GM13977 (cell line): ENCODE data around the gene MYOM1.

ENCODE experiments used
- DNase-seq: peaks from one replicate; pipeline ENCODE4 v3.0.0; 2012; ENCODE audit warnings: low spot score
- CTCF ChIP-seq: IDR thresholded peaks from 2 replicates; pipeline ENCODE4 v1.5.1; 2012; ENCODE audit warnings: mild to moderate bottlenecking, control low read depth; ENCODE audit not compliant: insufficient read depth; ENCODE audit errors: extremely low read depth, missing control alignments
- in situ Hi-C: fragments of 300-500 bp; cut with MboI; formaldehyde crosslinking; loops from one replicate; pipeline ENCODE4 v1.12.0; 2022; ENCODE audit warnings: low sequenced_read_pairs, low pct_unique_long_range_greater_than_20kb, mixed read lengths, inconsistent platforms; ENCODE audit not compliant: unreplicated experiment

Gene MYOM1

GRCh38 chr18:3056311-3056710, 163.5 kb downstream of the MYOM1 start:
- TF ChIP-seq CTCF: no peak
- DNase-seq: no peak
- in situ Hi-C loops: no loop called here

- TF ChIP-seq CTCF: no peak
- DNase-seq: no peak
- in situ Hi-C loops: no loop called here
Observed at GRCh38 chr18:3055816-3056215, 164.0 kb downstream of the MYOM1 start.

GRCh38 chr18:3055186-3055728, 164.5 kb downstream of the MYOM1 start:
- in situ Hi-C loops: no loop called here
- TF ChIP-seq CTCF: no peak
- DNase-seq: no peak

GRCh38 chr18:3054780-3055179, 165.0 kb downstream of the MYOM1 start:
- TF ChIP-seq CTCF: no peak
- no peak for DNase-seq
- in situ Hi-C loops: no loop called here

GRCh38 chr18:3054214-3054613, 165.6 kb downstream of the MYOM1 start:
- no peak for TF ChIP-seq CTCF
- DNase-seq: no peak
- in situ Hi-C loops: no loop called here

GRCh38 chr18:3053081-3053480, 166.7 kb downstream of the MYOM1 start:
- no peak for TF ChIP-seq CTCF
- no peak for DNase-seq
- in situ Hi-C loops: no loop called here

GRCh38 chr18:3052411-3052758, 167.4 kb downstream of the MYOM1 start:
- in situ Hi-C loops: no loop called here
- no peak for DNase-seq
- no peak for TF ChIP-seq CTCF
